B cell (primary cell): Measurements from ENCODE around the gene CDC37.

Experiments used
- EZH2 ChIP-seq: IDR thresholded peaks from 2 replicates; pipeline ENCODE4 v1.6.1; 2012; ENCODE audit warnings: borderline replicate concordance, low read depth, mild to moderate bottlenecking, moderate library complexity, low read length; ENCODE audit not compliant: insufficient read depth, poor library complexity, severe bottlenecking
- TF ChIP-seq, protein P1 (sequence below): fragments of 200-600 bp; IDR thresholded peaks from one replicate; pipeline ENCODE4 v1.8.0; 2022; ENCODE audit warnings: antibody characterized with exemption, mild to moderate bottlenecking

DNA sequence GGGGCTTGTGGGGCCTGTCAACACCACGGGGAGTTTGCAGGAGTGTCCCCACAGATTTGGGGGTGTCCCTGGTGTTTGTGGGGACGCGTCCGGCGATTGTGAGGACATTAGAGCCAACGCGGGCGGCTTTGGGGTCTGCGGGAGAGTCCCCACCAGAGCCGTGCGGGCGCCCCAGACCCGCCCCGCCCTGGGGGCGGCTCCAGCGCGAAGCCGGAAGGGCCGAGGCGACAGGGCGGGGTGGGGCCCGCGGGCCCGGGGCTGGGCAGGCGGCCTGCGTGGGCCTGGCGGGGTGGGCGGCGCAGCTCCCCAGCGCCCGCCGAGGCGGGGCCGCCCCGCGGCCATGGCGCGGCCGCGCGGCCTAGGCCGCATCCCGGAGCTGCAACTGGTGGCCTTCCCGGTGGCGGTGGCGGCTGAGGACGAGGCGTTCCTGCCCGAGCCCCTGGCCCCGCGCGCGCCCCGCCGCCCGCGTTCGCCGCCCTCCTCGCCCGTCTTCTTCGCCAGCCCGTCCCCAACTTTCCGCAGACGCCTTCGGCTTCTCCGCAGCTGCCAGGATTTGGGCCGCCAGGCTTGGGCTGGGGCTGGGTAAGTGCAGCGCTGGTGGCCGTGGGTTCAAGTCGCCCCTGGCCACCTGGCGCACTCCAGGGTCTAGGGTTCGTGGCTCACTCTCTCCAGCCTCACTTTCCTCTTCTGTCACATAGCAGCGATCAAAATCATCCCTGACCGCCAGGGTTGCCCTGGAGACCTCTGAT is 27.3 kb upstream of the CDC37 start:
- TF ChIP-seq, protein P1, sequence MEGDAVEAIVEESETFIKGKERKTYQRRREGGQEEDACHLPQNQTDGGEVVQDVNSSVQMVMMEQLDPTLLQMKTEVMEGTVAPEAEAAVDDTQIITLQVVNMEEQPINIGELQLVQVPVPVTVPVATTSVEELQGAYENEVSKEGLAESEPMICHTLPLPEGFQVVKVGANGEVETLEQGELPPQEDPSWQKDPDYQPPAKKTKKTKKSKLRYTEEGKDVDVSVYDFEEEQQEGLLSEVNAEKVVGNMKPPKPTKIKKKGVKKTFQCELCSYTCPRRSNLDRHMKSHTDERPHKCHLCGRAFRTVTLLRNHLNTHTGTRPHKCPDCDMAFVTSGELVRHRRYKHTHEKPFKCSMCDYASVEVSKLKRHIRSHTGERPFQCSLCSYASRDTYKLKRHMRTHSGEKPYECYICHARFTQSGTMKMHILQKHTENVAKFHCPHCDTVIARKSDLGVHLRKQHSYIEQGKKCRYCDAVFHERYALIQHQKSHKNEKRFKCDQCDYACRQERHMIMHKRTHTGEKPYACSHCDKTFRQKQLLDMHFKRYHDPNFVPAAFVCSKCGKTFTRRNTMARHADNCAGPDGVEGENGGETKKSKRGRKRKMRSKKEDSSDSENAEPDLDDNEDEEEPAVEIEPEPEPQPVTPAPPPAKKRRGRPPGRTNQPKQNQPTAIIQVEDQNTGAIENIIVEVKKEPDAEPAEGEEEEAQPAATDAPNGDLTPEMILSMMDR: no peak
- no peak for TF ChIP-seq EZH2
